ENCODE measurements around the gene MYO3B.

DNA sequence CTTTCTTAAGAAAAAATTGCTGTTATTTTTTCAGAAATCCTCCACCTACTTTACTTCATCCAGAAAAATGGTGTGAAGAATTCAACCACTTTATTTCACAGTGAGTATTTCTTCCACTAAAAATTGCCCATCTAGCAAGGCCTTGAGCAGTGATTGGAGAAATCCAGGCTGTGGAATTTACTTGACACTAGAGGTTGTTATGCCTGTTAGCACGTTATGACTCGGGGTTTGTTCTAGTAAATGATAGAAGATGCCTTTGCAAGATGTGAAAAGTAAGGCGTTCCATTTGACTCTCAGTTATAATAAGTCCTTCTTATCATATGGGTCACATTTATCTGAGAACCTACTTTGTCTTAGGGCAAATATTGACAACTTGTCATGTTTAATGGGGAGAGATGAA is 157.4 kb downstream of the MYO3B start:
- TF ChIP-seq POLR2AphosphoS5 (IDR thresholded peaks at IDR 0.05; ENCODE audit: borderline replicate concordance, low read depth, low read length) = no peak
- no peak for TF ChIP-seq EZH2 (IDR thresholded peaks at IDR 0.05)
- TF ChIP-seq FOXP2 (optimal IDR thresholded peaks at IDR 0.05; ENCODE audit: control extremely low read depth, extremely low read length, insufficient read depth) = no peak
